Activated B cell treated with CpG ODN at 0.5 μM for 24 hours (primary cell): ENCODE results near the gene ZDHHC16. TPM values are rescaled to one million over a fixed set of nuclear protein-coding genes. Genes with fewer than 3 reads are reported as not detected.
"Not testable (repeated sequence)": the region's sequence is repeated elsewhere in the genome, so short reads cannot be mapped to it uniquely, and the experiment has no call there.

ENCODE experiments used
- ATAC-seq: fragments of 200-7000 bp; cut with Tn5 transposase; one replicate; pipeline ENCODE4 v1.10.0; 2021; ENCODE audit warnings: low read depth, mild to moderate bottlenecking, moderate library complexity
- CTCF ChIA-PET: fragments of 350-600 bp; sonication (Branson Sonifier 250); formaldehyde crosslinking; loops from one replicate; lab custom pipeline; 2021; ENCODE audit warnings: antibody characterized with exemption; lab: Charles Lee
- POLR2A ChIA-PET: fragments of 350-600 bp; sonication (Branson Sonifier 250); formaldehyde crosslinking; loops from one replicate; lab custom pipeline; 2021; ENCODE audit warnings: antibody characterized with exemption; lab: Charles Lee
- DNase-seq: peaks from one replicate; pipeline ENCODE4 v3.0.0; 2022
- H3K27ac Mint-ChIP-seq: one replicate; pipeline ENCODE4 v1.8.0; 2020; ENCODE audit warnings: mixed read lengths
- H3K27me3 Mint-ChIP-seq: one replicate; pipeline ENCODE4 v1.8.0; 2021; ENCODE audit warnings: mixed read lengths
- H3K36me3 Mint-ChIP-seq: one replicate; pipeline ENCODE4 v1.8.0; 2021; ENCODE audit warnings: low read depth, mixed read lengths
- H3K4me1 Mint-ChIP-seq: one replicate; pipeline ENCODE4 v1.8.0; 2021; ENCODE audit warnings: mixed read lengths
- H3K4me3 Mint-ChIP-seq: one replicate; pipeline ENCODE4 v1.8.0; 2020; ENCODE audit warnings: mild to moderate bottlenecking, mixed read lengths
- H3K9me3 Mint-ChIP-seq: one replicate; pipeline ENCODE4 v1.8.0; 2020; ENCODE audit warnings: mixed read lengths
- intact Hi-C: fragments of 100-400 bp; cut with micrococcal nuclease; formaldehyde crosslinking; loops from one replicate; pipeline ENCODE4 v1.15.1; 2024
- total RNA-seq: library from RNA; stranded (reverse); gene quantifications from 2 replicates; pipeline ENCODE4 v1.2.3, GENCODE V29; 2022
- TF ChIP-seq, protein P1 (sequence below): fragments of 200-600 bp; IDR thresholded peaks from one replicate; pipeline ENCODE4 v1.8.0; 2022; ENCODE audit warnings: antibody characterized with exemption, mild to moderate bottlenecking

ZDHHC16 gene
- total RNA-seq, 1 donor from 2014 or later: 40.6 TPM

DNA sequence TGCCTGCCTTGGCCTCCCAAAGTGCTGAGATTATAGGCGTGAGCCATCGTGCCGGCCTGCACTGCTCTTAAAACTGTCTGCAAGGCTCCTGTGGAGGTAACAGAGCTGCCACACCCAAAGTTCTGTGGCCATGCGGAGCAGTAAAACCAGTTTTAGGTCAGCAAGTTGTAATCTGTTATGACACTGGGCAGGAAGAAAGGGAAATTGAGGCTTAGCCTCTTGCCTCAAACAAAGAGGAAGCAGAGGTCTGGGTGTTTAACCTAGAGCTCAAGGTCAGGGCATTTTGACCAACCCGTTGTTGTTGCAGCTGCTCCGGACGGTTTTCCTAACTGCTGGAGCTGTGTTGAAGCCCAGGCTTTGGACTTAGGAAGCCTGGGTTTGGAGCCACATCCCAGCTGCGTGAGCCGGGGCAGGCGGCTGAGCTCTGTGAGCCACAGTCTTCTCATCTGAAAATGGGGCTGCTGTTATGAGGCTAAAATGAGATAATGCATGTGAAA, 37.4 kb upstream of the ZDHHC16 start:
- CTCF ChIA-PET: no interaction called here
- H3K36me3 Mint-ChIP-seq: no peaks in the 10 kb centered on the region
- no peaks in the 10 kb centered on the region for H3K9me3 Mint-ChIP-seq
- DNase-seq (no peak), ATAC-seq (no peak)
- H3K4me3 Mint-ChIP-seq: no peak overlapping the region
- no peaks in the 10 kb centered on the region for H3K27me3 Mint-ChIP-seq
- peaks cover 9% of the 10 kb centered on the region for H3K4me1 Mint-ChIP-seq
- TF ChIP-seq, protein P1, sequence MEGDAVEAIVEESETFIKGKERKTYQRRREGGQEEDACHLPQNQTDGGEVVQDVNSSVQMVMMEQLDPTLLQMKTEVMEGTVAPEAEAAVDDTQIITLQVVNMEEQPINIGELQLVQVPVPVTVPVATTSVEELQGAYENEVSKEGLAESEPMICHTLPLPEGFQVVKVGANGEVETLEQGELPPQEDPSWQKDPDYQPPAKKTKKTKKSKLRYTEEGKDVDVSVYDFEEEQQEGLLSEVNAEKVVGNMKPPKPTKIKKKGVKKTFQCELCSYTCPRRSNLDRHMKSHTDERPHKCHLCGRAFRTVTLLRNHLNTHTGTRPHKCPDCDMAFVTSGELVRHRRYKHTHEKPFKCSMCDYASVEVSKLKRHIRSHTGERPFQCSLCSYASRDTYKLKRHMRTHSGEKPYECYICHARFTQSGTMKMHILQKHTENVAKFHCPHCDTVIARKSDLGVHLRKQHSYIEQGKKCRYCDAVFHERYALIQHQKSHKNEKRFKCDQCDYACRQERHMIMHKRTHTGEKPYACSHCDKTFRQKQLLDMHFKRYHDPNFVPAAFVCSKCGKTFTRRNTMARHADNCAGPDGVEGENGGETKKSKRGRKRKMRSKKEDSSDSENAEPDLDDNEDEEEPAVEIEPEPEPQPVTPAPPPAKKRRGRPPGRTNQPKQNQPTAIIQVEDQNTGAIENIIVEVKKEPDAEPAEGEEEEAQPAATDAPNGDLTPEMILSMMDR: no peak
- H3K27ac Mint-ChIP-seq: no peak overlapping the region
- intact Hi-C loops: no loop called here
- POLR2A ChIA-PET: interaction anchor here (0.6 kb wide), 1 partner anchor 16 kb away, joined by 6 read pairs; no protein-coding TSS in a partner anchor

DNA sequence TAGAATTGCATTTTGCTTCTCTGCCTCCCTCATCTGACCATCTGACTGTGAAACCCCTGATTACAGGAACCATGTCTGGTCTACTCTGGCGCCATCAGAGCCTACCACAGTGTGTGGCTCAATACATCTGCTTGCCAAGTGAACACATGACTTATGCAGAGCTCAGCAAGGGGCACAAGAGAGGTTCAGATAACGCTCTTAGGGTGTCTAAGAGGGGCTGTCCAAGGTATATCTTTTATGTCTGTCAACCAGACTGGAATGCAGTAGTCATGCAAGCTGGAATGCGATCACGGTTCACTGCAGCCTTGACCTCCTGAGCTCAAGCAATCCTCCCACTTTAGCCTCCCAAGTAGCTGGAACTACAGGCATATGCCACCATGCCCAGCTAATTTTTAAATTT, 34.6 kb upstream of the ZDHHC16 start:
- Mint-ChIP-seq H3K27me3 (no peaks in the 10 kb centered on the region), H3K4me1 (peaks cover 12% of the 10 kb centered on the region), H3K27ac (no peak overlapping the region), H3K36me3 (no peaks in the 10 kb centered on the region), H3K9me3 (no peaks in the 10 kb centered on the region), H3K4me3 (no peak overlapping the region)
- ChIA-PET POLR2A (interaction anchor here (0.6 kb wide), 1 partner anchor 9 kb away, joined by 7 read pairs; no protein-coding TSS in a partner anchor), CTCF (no interaction called here)
- intact Hi-C loops: no loop called here
- no peak for DNase-seq
- TF ChIP-seq, protein P1: no peak
- ATAC-seq: no peak

DNA sequence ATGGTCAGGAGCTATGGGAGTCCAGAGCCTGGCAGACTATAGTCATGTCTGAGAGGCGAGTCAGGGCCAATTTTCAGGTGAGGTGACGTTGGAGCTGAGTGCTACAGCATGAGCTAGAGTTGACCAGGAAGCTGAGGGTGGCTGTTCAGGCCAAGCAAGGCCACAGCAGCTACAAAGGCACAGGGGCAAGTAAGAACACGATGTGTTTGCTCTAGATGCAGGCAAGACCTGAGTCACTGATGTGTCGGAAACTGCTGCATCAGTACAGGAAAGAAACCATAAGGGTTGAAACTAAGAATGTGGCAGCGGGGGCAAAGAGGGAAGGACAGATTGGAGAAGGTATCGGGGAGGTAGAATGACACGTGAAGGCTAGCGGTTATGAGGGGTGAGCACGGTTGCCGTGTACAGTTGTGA, 33.1 kb upstream of the ZDHHC16 start:
- H3K27ac Mint-ChIP-seq: no peak overlapping the region
- peaks cover 13% of the 10 kb centered on the region for H3K4me1 Mint-ChIP-seq
- intact Hi-C loops: no loop called here
- TF ChIP-seq, protein P1: no peak
- ATAC-seq: no peak
- no peaks in the 10 kb centered on the region for H3K9me3 Mint-ChIP-seq
- ChIA-PET POLR2A (interaction anchor here (0.7 to 1.7 kb wide), 2 partner anchors 8 to 10 kb away, joined by 4 to 7 read pairs; no protein-coding TSS in a partner anchor), CTCF (interaction anchor here (1.0 kb wide), 1 partner anchor 141 kb away, joined by 3 read pairs; no protein-coding TSS in a partner anchor)
- H3K27me3 Mint-ChIP-seq: no peaks in the 10 kb centered on the region
- no peak for DNase-seq
- no peaks in the 10 kb centered on the region for H3K36me3 Mint-ChIP-seq
- H3K4me3 Mint-ChIP-seq: no peak overlapping the region

DNA sequence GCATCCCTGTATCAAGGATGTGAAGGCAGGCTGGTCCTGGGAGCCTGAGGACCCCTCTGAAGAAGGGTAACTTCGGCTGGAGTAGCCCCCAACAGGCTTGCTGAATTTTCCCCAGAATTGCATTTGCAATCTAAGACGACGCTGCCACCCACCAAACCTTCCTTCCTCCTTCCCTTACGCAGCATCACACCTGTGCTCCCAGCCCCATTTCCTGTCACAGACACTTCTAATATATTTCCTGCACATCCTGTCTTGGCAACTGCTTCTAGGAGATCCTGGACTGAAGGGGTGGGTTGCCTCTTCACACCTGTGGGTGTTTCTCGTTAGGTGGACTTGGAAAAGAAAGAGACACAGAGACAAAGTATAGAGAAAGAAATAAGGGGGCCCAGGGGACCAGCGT, 29.4 kb upstream of the ZDHHC16 start:
- DNase-seq (no peak), ATAC-seq (no peak)
- no peaks in the 10 kb centered on the region for H3K9me3 Mint-ChIP-seq
- no peak overlapping the region for H3K4me3 Mint-ChIP-seq
- POLR2A ChIA-PET: no interaction called here
- H3K4me1 Mint-ChIP-seq: peaks cover 29% of the 10 kb centered on the region
- no peaks in the 10 kb centered on the region for H3K27me3 Mint-ChIP-seq
- CTCF ChIA-PET: no interaction called here
- TF ChIP-seq, protein P1: no peak
- H3K27ac Mint-ChIP-seq: peak overlapping the region; percentile 57
- intact Hi-C loops: no loop called here
- no peaks in the 10 kb centered on the region for H3K36me3 Mint-ChIP-seq

DNA sequence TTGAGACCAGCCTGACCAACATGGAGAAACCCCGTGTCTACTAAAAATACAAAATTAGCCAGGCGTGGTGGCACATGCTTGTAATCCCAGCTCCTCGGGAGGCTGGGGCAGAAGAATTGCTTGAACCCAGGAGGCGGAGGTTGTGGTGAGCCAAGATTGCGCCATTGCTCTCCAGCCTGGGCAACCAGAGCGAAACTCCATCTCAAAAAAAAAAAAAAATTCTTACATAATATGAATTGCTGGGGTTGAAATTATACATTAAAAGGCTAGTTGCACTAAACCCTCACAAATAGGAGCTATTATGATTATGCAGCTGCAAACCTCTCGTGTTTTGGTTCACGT, 22.2 kb upstream of the ZDHHC16 start:
- CTCF ChIA-PET, H3K4me3 Mint-ChIP-seq, DNase-seq, H3K9me3 Mint-ChIP-seq, H3K27me3 Mint-ChIP-seq, ATAC-seq: not testable (repeated sequence)
- Mint-ChIP-seq H3K27ac (peak overlapping the region; percentile 12), H3K36me3 (peaks cover 11% of the 10 kb centered on the region), H3K4me1 (peaks cover 47% of the 10 kb centered on the region)
- intact Hi-C loops: loop anchor here (10.0 kb wide), 1 partner anchor 719 kb away; no protein-coding TSS in a partner anchor
- POLR2A ChIA-PET: interaction anchor here (0.7 to 1.9 kb wide), 3 partner anchors 10 to 104 kb away, joined by 3 to 6 read pairs (median 4); no protein-coding TSS in a partner anchor
